Measurements from ENCODE around the gene TBATA.

The TBATA gene

DNA sequence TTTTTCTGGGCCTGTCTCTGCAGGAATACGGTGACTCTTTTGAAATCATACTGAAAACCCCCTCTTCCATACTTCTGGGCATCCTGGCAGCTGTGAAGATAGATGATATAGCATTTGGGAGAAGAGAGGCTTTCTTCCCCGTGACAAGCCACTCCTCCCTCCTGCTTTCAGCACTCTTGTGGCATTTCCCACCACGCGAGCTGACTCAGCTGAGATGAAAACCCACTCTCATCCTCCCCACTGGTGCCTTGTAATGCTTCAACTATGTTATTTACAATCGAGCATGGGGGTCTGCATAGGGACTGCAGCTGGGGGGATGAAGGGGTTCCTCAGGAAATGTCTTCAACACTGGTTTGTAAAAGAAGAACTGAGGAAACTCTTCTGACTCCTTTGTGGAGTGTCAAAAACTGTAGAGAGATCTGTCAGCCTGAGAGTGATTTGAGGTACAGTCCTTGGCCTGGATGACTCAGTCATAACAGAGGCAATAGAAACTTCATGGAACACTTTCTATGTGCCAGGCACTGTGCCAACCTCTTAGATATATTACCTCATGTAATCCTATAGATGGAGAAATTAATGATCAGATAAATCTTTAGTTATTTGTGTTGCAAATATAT lies 1.7 kb upstream of the TBATA start:
- peak; percentile 57 for DNase-seq (ENCODE audit: low read depth)
- TF ChIP-seq, protein P1, sequence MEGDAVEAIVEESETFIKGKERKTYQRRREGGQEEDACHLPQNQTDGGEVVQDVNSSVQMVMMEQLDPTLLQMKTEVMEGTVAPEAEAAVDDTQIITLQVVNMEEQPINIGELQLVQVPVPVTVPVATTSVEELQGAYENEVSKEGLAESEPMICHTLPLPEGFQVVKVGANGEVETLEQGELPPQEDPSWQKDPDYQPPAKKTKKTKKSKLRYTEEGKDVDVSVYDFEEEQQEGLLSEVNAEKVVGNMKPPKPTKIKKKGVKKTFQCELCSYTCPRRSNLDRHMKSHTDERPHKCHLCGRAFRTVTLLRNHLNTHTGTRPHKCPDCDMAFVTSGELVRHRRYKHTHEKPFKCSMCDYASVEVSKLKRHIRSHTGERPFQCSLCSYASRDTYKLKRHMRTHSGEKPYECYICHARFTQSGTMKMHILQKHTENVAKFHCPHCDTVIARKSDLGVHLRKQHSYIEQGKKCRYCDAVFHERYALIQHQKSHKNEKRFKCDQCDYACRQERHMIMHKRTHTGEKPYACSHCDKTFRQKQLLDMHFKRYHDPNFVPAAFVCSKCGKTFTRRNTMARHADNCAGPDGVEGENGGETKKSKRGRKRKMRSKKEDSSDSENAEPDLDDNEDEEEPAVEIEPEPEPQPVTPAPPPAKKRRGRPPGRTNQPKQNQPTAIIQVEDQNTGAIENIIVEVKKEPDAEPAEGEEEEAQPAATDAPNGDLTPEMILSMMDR (IDR thresholded peaks at IDR 0.05; ENCODE audit: insufficient read depth, low read depth, low read length, missing control alignments), result no peak
- H3K4me3 ChIP-seq (ENCODE audit: low read length), result no peak overlapping the region

DNA sequence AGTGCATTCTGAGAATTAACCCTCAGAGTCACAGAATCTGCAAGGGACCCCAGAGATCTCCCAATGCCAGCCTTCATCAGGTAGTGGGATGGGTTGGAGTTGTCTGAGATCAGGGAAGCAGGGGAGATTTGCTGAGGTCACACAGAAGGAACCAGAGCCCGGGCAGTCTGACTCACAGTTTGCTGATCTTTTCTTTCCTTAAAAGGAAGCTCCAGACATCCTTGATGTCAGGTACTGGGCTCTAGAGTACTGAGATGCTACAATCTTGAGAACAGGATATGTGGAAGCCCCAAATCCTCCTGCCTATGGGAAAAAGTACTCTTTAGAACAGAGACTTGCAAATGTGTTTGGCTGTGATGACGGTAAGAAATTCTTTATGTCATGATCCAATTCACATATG lies 706 bp downstream of the TBATA start:
- DNase-seq (ENCODE audit: low read depth), result peak; percentile 43
- H3K4me3 ChIP-seq (ENCODE audit: low read length), result no peak overlapping the region
- TF ChIP-seq, protein P1 (IDR thresholded peaks at IDR 0.05; ENCODE audit: insufficient read depth, low read depth, low read length, missing control alignments), result no peak

DNA sequence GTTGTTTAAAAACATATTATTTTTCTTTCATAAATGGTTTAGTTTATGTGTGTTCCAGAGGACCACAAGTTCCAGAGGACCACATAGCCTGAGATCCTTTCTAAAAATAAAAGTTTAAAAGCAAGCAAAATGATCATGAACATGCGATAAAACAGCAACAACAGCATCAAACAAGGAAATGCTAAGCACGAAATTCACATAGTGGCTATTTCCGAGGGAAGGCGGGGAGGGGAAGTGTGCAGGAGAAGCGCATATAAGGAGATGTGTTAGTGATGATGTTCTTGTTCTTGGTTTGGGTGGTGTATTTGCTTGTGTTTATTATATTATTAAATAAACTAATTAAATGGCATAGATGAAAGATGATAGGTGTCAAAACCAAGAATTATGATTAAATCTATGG lies 1.2 kb downstream of the TBATA start:
- TF ChIP-seq, protein P1 (IDR thresholded peaks at IDR 0.05; ENCODE audit: insufficient read depth, low read depth, low read length, missing control alignments), result no peak
- no peak overlapping the region for H3K4me3 ChIP-seq (ENCODE audit: low read length)

DNA sequence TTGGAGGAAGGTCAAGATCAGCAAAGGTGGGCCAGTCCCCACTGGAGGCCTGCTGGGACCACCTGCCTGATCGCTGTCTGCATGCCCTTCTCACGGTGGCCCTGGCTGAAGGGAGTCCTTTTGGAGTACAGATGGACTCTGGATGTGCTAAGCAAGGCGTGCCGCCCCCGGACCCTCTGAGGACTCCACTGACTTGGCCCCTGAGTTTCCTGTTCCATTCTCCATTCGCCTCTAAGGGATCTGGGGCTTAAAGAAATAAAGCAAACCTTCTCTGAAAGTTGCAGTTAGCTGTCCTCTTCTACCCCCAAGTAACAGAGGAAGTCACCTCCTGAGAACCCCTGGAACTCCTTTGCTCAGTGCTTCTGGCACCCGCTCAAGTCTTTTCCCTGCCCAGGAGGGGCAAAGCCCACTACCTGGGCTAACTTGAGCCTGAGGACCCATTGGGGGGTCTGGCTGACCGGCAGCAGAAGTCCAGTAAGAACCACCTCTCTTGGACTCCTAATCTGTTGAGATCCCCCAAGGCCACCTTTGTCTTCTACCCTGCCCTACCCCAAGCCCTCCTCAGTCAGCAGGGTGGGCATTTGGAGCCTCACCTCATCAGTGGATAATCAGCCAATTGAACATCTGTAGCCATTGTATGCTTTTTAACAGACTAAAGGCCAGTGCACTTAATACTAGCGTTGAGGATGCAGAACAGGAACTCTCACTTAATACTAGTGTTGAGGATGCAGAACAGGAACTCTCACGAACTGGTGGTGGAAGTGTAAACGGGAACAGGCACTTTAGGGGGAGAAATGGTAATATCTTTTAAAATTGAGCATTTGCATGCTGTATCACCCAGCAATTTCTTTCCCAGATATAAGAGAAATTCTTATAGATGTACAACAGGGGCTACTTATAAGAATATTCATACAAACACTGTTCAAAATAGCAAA lies 2.2 kb downstream of the TBATA start:
- TF ChIP-seq, protein P1 (IDR thresholded peaks at IDR 0.05; ENCODE audit: insufficient read depth, low read depth, low read length, missing control alignments), result no peak
- DNase-seq (ENCODE audit: low read depth), result no peak
- no peak overlapping the region for H3K4me3 ChIP-seq (ENCODE audit: low read length)

More for the DNA sequence above, 1.2 kb downstream of the TBATA start:
- no peak for DNase-seq (ENCODE audit: low read depth)

DNA sequence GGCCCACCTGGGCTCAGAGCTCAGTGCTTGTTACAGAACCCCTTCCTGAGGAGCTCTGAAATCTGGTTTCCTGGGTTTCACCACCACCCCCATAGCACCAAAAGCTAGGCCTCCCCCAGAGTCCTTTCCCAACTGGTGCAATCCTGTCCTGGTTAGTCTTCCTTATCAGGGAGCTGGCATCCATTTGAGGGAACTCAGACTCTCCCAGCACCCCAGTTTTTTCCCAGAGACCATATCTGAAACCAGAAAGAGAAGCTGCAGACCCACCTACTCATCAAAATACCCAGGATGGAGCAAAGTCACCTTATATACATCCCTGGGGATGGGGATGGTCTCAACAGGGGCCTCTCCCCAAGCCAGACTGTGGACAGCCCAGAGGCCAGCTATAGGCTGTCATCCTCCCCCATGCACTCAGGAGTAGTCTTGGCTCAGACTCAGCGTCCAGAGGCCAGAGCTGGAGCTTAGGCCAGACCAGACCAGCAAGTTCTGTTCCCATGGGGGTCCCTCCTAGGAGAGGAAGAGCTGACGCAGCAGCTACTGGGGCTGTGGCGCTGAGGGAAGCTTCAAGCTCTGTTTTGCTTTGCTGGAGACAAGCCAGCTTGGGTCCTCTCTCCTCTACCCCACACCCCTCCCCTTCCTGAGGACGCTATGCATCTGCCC lies 3.0 kb downstream of the TBATA start:
- TF ChIP-seq, protein P1 (IDR thresholded peaks at IDR 0.05; ENCODE audit: insufficient read depth, low read depth, low read length, missing control alignments), result no peak
- no peak overlapping the region for H3K4me3 ChIP-seq (ENCODE audit: low read length)
- DNase-seq (ENCODE audit: low read depth), result no peak

DNA sequence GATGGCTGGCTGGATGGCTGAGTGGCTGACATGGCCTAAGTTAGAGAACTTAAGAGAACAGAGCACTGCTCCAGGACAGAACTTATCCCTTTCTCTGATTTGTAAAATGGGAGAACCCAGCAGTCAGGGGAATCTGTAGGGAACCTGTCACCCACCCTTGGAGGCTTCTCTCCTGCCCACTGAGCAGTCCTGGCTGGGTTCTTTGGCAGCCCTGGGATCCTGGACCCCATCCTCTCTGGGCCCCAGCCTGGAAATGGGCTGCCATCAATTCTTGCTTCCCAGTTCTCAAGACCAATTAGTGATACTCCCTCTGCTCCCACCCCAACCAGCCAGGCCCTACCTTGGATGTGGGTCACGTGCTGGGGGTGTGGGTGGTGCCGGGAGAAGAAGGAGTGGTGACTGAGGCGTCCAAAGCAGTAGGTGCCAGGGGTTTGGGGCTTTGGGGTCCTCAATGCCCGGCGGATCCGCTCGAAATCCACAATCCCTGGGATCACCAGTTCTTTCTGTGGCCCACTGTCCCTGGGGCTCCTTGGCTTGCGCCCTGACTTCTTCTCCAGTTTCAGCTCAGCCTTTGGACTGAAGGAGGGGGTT lies 3.6 kb downstream of the TBATA start:
- no peak overlapping the region for H3K4me3 ChIP-seq (ENCODE audit: low read length)
- no peak for DNase-seq (ENCODE audit: low read depth)
- TF ChIP-seq, protein P1 (IDR thresholded peaks at IDR 0.05; ENCODE audit: insufficient read depth, low read depth, low read length, missing control alignments), result no peak

Measured in epithelial cell of esophagus (primary cell).